Measurements from ENCODE around the gene PKD2L1.

The PKD2L1 gene

GRCh38 chr10:100355086-100355485 is 25.1 kb upstream of the PKD2L1 start:
- no peak for ATAC-seq

GRCh38 chr10:100353770-100354485 is 23.9 kb upstream of the PKD2L1 start:
- ATAC-seq = no peak

- no peak for ATAC-seq
Measured at GRCh38 chr10:100350914-100351485, 21.0 kb upstream of the PKD2L1 start.

GRCh38 chr10:100349672-100350071 is 19.6 kb upstream of the PKD2L1 start:
- ATAC-seq = no peak

GRCh38 chr10:100349087-100349486 is 19.1 kb upstream of the PKD2L1 start:
- ATAC-seq = no peak

GRCh38 chr10:100348389-100348927 is 18.4 kb upstream of the PKD2L1 start:
- no peak for ATAC-seq

- no peak for ATAC-seq
Measured at GRCh38 chr10:100347568-100348195, 17.7 kb upstream of the PKD2L1 start.

GRCh38 chr10:100346765-100347567 is 16.9 kb upstream of the PKD2L1 start, which contains the start of gene SCD:
SCD (plus strand) TSS chr10:100347233; CDS start chr10:100347505, 272 bp downstream.
- ATAC-seq = peak; percentile 93 to 94

GRCh38 chr10:100346351-100346764 is 16.3 kb upstream of the PKD2L1 start:
- ATAC-seq = peak; percentile 60 to 62

- ATAC-seq = no peak
Measured at GRCh38 chr10:100345570-100346330, 15.7 kb upstream of the PKD2L1 start.

GRCh38 chr10:100344241-100344788 is 14.3 kb upstream of the PKD2L1 start:
- ATAC-seq = no peak

- ATAC-seq = no peak
Measured at GRCh38 chr10:100342627-100342972, 12.6 kb upstream of the PKD2L1 start.

GRCh38 chr10:100341953-100342626 is 12.1 kb upstream of the PKD2L1 start:
- no peak for ATAC-seq

- ATAC-seq = no peak
Measured at GRCh38 chr10:100340948-100341847, 11.2 kb upstream of the PKD2L1 start.

- ATAC-seq = no peak
Measured at GRCh38 chr10:100339236-100339635, 9.2 kb upstream of the PKD2L1 start.

GRCh38 chr10:100338434-100339036 is 8.5 kb upstream of the PKD2L1 start:
- ATAC-seq = peak; percentile 76 to 80

- ATAC-seq = no peak
Measured at GRCh38 chr10:100334762-100335161, 4.7 kb upstream of the PKD2L1 start.

- no peak for ATAC-seq
Measured at GRCh38 chr10:100333661-100334440, 3.8 kb upstream of the PKD2L1 start.

- no peak for ATAC-seq
Measured at GRCh38 chr10:100333106-100333505, 3.1 kb upstream of the PKD2L1 start.

Measured in activated CD4-positive, CD25-positive, alpha-beta regulatory T cell treated with anti-CD3 and anti-CD28 coated beads, Interleukin-2, amount 50 U/mL, for 24 hours (primary cell).